Progenitor cell of endocrine pancreas (in vitro differentiated cells): Measurements from ENCODE around the gene ALPK3. TPM values are rescaled to one million over a fixed set of nuclear protein-coding genes. Genes with fewer than 3 reads are reported as not detected.

ENCODE experiments used
- DNase-seq: peaks from one replicate; pipeline ENCODE4 v3.0.0; 2021; ENCODE audit warnings: low spot score; ENCODE audit not compliant: unreplicated experiment
- H3K27ac Mint-ChIP-seq: 2 replicates; pipeline ENCODE4 v1.8.0; 2021; ENCODE audit warnings: mild to moderate bottlenecking, moderate library complexity, mixed read lengths
- H3K27me3 Mint-ChIP-seq: 2 replicates; pipeline ENCODE4 v1.8.0; 2021; ENCODE audit warnings: mixed read lengths
- H3K36me3 Mint-ChIP-seq: 2 replicates; pipeline ENCODE4 v1.8.0; 2022; ENCODE audit warnings: mixed read lengths; ENCODE audit not compliant: insufficient read depth
- H3K4me1 Mint-ChIP-seq: 2 replicates; pipeline ENCODE4 v1.8.0; 2021; ENCODE audit warnings: low read depth, mixed read lengths
- H3K4me3 Mint-ChIP-seq: 2 replicates; pipeline ENCODE4 v1.8.0; 2021; ENCODE audit warnings: low read depth, mild to moderate bottlenecking, moderate library complexity, mixed read lengths
- H3K9me3 Mint-ChIP-seq: 2 replicates; pipeline ENCODE4 v1.8.0; 2021; ENCODE audit warnings: low read depth, mixed read lengths
- CTCF ChIP-seq: fragments of 200-600 bp; sonication (generic); IDR thresholded peaks from one replicate; pipeline ENCODE4 v1.5.0; 2021; ENCODE audit warnings: antibody characterized with exemption, mild to moderate bottlenecking; ENCODE audit not compliant: unreplicated experiment
- total RNA-seq: library from RNA; stranded (reverse); gene quantifications from 2 replicates; pipeline ENCODE4 v1.2.1, GENCODE V29; 2021

The ALPK3 gene
- total RNA-seq, 1 donor from 2014 or later, result 122 TPM

GRCh38 chr15:84812842-84813241 lies 4.3 kb upstream of the ALPK3 start:
- no peaks in the 10 kb centered on the region for H3K9me3 Mint-ChIP-seq
- DNase-seq, result no peak
- no peaks in the 10 kb centered on the region for H3K27me3 Mint-ChIP-seq
- TF ChIP-seq CTCF, result no peak
- peaks cover 9% of the 10 kb centered on the region for H3K4me1 Mint-ChIP-seq
- no peak overlapping the region for H3K4me3 Mint-ChIP-seq
- peaks cover 2% of the 10 kb centered on the region for H3K36me3 Mint-ChIP-seq
- H3K27ac Mint-ChIP-seq, result no peak overlapping the region

GRCh38 chr15:84813435-84813834 lies 3.7 kb upstream of the ALPK3 start:
- TF ChIP-seq CTCF, result no peak
- Mint-ChIP-seq H3K36me3 (peaks cover 2% of the 10 kb centered on the region), H3K27me3 (no peaks in the 10 kb centered on the region), H3K4me3 (no peak overlapping the region), H3K4me1 (peaks cover 14% of the 10 kb centered on the region), H3K27ac (no peak overlapping the region), H3K9me3 (no peaks in the 10 kb centered on the region)
- DNase-seq, result no peak

DNA sequence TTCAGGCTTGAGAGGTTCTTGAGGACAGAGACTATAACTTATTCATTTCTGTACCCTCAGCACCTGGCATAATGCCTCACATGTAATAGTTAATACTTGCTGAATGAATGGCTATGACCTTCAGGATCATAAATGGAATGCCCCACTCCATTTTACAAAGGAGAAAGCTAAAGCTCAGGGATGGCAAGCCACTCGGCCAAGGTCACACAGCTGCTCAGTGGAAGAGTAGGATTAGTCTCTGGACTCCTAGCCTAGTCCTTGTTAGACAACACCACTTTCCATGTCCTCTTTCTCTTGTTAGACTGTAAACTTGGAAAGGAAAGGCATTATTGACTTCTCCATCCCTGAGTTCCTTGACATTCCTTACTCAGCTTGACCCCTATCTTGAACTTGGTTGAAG lies 3.2 kb upstream of the ALPK3 start:
- Mint-ChIP-seq H3K27ac (no peak overlapping the region), H3K4me1 (peaks cover 19% of the 10 kb centered on the region), H3K4me3 (no peak overlapping the region), H3K36me3 (peaks cover 2% of the 10 kb centered on the region), H3K9me3 (no peaks in the 10 kb centered on the region), H3K27me3 (no peaks in the 10 kb centered on the region)
- DNase-seq, result no peak
- TF ChIP-seq CTCF, result no peak

DNA sequence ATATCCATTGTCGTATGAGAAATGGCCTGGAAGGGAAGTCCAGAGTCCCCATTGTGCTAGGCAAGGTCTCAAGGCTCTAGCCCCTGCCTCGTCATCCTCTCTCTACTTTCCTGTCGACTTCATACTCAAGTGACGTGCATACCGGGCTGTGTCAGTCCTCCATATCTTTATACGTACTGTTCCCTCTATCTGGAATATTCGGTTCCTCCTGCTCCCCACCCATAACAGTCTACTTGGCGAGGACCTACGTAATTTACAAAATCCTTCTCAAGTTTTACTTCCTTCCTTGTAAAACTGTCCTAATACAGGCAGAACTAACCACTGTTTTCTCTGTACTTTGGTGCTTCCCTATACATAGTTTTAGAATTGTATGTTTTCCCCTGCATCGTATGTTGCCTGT lies 2.2 kb upstream of the ALPK3 start:
- Mint-ChIP-seq H3K27ac (peak overlapping the region; percentile 37), H3K4me1 (peaks cover 29% of the 10 kb centered on the region), H3K36me3 (peaks cover 2% of the 10 kb centered on the region), H3K4me3 (no peak overlapping the region), H3K9me3 (no peaks in the 10 kb centered on the region), H3K27me3 (no peaks in the 10 kb centered on the region)
- no peak for TF ChIP-seq CTCF
- no peak for DNase-seq

- TF ChIP-seq CTCF, result no peak
- DNase-seq, result peak; percentile 48
- no peaks in the 10 kb centered on the region for H3K9me3 Mint-ChIP-seq
- H3K36me3 Mint-ChIP-seq, result peaks cover 11% of the 10 kb centered on the region
- peak overlapping the region; percentile 99 for H3K27ac Mint-ChIP-seq
- no peaks in the 10 kb centered on the region for H3K27me3 Mint-ChIP-seq
- peak overlapping the region; percentile 90 for H3K4me3 Mint-ChIP-seq
- peaks cover 46% of the 10 kb centered on the region for H3K4me1 Mint-ChIP-seq
These were observed 418 bp downstream of the ALPK3 start for GRCh38 chr15:84817466-84818081.
